ENCODE data around the gene RASD2.

Gene RASD2

DNA sequence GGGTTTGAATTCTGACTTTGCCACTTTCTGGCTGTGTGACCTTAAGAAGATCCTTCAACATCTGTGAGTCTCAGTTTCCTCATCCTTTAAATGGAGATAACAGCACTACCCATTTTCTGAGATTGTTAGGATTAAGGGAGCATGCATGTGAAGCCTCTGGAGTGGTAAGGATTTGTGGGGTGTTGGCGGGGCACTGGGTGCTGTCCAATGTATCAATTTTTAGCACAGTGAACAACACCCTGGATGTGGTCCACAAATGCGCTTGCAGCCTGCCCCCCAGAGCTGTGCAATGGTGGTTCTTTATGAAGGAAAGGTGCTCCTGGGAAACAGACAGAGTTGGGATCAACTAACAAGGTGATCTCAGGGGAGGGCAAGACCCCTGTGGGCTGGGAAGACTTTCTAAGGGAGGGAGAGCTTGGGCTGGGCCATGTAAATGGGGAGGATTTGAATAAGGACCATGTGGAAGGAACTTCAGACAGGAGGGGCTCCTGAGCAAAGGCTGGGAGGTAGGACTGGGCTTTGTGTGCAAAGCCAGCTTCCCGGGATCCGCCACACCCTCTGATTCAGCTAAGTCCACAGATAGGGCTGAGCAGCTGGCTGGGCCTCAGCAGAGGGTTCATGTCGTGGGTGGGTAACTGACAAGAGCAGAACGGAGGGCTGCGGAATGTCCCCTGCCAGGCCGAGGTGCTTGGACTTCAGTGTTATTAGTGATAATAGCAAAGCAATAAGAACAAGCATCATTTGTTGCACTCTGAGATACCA lies 22.7 kb upstream of the RASD2 start:
- DNase-seq (ENCODE audit: insufficient read length, low spot score) = no peak
- no peak for FAIRE-seq

DNA sequence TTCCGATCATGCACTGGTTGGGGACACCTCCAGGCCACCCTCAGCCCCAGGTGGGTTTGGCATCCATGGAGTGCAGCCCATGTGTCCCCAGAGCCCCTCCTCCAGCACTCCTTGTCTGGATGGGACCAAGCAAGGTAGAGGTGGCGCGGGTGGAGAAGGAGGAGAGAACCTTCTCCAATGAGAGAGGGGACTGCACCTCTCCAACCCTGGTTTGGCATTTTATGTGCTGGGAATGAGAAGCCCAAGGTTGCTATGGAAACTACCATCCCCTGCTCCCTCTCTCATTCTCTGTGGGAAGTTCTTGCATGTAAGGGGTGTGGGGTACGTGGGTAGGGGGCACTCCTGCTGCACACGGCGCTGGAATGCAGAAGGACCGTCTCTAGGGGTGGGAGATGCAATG lies 21.8 kb upstream of the RASD2 start:
- FAIRE-seq = no peak
- no peak for DNase-seq (ENCODE audit: insufficient read length, low spot score)

DNA sequence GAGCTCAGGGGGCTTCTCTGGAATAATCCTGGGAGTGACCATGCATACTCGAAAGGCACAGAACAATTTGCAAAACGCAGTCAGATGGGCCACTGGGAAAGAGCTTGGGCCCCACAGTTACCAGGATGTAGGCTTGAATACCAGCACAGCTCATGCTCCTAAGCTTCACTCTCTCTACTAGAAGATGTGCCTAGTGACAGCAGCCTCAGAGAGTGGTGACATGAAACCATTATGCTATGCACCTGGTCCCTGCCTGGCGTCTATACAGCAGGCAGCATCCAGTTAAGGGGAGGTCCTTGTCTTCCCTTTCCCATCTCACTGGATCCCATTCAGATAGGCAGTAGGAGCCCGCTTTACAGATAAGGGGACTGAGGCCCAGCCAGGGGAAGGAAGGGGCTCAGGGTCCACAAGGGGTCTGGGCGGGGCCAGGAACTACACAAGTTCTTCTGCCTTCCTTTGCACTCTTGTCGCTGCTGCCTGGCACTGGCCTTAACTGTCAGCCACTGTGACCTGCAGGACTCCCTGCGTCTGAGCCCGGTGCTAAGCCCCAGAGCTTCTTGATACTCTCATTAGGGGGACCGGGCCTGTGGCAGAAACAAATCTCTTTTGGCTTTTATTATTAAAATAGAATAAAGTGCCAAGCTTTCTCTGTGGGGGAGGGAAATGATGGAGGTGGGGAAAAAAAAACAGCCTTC lies 21.2 kb upstream of the RASD2 start:
- DNase-seq (ENCODE audit: insufficient read length, low spot score) = no peak
- FAIRE-seq = no peak

DNA sequence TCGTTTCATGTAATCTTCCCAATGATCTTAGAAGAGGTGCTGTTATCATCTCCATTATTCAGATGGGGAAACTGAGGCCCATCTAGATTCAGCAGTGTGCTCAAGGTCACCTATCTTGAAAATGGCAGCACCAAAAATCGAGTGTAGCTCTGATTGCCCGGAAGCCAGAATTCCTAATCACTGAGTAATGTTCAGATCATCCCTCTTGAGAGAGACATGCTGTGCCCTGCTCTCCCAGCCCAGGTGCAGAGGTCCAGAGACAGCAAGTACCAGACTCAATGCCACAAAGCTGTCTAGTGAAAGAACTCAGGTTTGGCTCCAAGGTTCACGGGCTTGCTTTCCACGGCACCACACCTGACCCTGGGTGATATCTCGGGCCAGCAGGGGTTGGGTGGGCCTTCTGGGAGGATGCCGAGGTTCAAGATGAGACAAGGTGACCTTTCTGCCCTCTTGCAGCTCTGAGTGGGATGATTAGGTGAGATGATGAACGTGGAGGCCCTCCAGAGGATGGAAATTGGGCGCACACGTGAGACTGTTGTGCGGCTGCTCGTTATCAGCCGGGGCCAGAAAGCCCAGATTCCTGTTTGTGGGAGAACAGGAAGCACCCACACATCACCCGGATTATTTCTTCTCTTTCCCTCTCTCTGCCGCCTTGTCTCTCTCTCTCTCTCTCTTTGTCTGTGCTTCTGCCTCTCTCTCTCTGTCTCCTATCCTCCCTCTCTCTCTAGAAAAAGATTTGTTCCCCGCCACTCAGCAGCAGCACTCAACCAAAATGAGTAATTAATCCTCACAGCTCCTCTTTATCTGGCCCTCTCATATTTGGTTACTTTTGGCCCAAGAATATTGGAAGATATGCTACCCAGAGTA lies 19.0 kb upstream of the RASD2 start:
- FAIRE-seq (no peak), DNase-seq (ENCODE audit: insufficient read length, low spot score) (no peak)

DNA sequence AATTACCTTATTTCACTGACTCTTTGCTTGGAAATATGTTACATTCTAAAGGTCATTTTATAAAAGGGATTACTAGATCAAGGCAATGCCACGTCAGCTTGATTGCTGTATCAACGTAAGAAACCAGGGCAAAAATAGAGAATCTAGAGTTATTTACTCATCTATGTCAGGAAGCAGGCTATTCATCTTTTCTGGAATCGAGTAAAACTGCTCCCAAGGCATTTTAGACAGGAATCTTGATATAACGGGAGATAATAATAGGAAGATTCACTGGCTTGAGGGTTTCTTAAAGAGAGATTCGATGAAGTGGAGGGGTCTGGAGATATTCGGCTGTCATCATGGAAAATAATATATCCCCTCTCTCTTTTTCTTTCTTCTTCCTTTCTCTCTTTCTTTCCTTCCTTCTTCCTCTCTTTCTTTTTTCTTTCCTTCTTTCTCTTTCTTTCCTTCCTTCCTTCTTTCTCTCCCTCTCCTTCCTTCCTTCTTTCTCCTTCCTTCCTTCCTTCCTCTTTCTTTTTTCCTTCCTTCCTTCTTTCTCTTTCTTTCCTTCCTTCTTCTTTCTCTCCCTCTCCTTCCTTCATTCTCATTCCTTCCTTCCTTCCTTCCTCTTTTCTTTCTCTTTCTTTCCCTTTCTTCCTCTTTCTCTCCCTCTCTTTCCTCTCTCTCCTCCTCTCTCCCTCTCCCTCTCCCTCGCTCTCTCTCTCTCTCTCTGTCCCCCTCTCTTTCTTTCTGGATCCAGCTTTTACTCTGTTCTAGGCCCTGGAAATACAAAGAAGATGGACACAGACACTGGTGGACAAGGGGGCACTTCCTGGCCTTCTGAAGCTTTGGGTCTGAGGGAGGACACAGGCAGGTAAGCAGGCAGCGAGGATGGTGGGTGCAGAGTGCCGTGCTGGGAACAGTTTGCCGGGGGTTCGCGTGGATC lies 18.1 kb upstream of the RASD2 start:
- FAIRE-seq (no peak), DNase-seq (ENCODE audit: insufficient read length, low spot score) (no peak)

DNA sequence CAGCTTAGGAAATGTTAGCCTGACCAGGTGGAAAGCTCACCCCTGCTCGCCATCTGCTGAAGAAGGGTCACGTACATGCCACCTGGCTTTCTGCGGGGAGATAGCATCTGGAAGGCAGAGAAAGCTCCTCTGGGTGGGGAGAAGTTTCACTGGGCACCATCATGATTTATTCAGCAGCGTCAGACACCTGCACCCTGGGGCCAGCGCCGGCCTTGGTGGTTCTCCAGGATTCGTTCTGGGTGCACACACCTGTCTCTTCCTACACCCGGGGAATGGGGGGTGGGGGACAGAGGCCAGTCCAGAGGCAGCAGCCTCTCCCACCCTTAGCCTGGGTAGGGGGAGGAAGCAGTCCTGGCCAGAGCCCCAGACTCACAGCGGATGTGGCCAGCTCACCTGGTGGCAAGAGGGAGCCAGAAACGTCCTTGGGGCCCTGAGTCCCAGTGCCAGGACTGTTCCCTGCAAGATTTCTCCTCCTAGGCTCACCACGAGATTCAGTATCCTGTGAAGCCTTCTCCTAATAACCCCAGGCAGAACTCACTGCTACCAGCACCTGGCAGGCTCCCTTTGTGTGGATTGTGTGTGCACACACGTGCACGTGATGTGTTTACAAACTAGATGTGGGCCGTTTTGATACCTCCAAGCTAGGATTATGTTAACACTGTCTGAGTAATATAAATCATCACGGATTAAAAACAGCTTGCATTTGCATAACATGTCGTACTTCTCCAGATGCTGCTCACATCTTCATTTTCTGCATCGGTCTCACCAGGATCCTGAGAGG lies 17.3 kb upstream of the RASD2 start:
- no peak for FAIRE-seq
- no peak for DNase-seq (ENCODE audit: insufficient read length, low spot score)

DNA sequence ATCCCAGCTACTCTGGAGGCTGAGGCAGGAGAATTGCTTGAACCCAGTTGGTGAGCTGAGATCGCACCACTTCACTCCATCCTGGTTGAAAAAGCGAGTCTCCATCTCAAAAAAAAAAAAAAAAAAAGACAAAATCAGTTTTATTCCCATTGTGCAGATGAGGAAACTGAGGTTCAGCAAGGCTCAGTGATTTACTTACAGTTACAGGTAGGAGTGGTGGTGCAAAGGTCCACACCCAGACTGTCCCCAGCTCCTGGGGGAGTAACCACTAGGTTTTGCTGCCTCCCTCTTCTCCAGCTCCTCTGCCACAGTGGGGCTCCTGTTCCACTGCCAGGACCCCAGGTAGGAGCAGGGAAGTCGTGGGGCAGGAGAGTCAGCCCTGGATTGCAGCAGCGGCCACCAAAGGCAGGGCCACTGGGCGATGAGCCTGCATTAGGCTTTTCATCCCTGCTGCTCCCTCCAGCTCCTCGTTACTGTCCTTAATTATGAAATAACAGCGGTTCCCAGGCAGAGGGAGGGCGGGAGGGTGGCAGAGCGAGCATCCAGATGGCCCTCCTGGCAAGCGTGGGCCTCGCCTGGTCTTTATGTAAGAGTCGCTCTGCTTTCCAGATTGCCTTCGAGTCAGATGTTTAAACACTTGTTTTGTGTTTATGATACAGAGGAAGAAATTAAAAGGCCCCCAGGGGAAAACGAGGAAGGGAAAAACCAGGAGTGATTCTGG lies 15.5 kb upstream of the RASD2 start:
- no peak for FAIRE-seq

DNA sequence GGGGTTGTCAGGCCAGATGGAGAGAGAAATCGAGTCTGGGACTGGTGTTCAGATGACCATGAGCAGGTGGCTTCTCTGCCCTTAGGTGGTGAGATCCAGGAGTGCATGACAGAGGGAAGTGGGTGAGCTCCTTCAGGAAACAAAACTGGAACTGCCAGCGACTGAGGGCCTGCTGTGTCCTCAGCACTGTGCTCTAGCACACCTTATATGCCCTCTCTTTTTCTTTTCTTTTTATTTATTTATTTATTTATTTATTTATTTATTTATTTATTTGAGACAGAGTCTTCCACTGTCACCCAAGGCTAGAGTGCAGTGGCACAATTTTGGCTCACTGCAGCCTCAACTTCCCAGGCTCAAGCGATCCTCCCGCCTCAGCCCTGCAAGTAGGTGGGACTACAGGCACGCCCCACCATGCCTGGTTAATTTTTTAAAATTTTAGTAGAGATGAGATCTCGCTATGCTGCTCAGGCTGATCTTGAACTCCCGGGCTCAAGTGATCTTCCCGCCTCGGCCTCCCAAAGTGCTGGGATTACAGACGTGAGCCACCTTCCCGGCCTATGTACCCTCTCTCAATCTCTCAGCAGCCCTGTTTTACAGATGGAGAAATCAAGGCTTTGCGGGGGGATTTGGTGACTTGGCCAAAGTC lies 14.8 kb upstream of the RASD2 start:
- FAIRE-seq (no peak), DNase-seq (ENCODE audit: insufficient read length, low spot score) (no peak)

More for the DNA sequence above, 15.5 kb upstream of the RASD2 start:
- DNase-seq (ENCODE audit: insufficient read length, low spot score) = no peak

DNA sequence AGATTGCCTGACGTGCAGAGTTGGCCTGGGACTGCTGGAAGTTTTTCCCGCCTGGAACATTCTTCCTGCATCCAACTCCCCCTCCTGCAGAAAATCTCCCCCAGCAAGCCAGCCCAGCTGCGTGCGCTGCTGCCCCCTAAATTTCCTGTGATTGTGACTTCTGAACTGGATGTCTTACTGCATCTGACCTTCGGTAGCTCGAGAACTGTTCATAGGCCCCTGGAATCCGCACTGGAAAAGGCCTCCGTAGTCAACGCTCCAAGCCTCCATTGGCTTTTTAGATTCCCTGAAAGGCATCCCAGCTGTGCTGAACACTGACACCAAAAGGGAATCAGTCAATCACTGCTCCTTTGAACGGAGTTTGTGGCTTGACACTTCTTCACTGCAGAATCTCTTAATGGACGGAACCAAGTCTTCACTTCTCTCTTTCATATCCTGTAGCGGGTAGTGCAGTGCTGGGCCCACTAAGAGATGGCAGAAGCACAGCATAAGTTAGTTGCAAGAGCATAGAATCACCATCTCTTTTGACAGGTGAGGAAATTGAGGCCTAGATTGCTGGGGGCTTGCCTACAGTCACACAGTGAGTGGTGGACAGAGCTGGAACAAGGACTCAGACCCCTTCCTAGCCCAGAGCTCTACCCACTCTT lies 14.2 kb upstream of the RASD2 start:
- DNase-seq (ENCODE audit: insufficient read length, low spot score) (no peak), FAIRE-seq (no peak)

DNA sequence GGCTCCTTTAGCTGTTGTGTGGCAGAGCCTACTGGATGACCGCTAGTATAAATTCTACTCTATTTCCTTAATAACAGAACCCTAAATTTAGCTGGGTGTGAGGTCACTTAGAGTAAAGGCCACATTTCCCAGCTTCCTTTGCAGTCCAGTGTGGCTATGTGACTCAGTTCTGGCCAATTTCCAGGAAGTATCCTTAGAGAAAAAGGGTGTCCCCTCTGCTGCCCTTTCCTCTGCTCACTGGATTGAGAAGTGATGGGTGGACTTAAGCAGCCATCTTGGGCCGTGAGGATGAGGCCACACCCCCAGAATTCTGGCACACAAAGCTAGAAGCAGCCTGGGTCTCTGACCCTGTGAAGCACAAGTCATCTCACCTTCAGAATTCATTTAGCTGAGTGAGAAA lies 11.7 kb upstream of the RASD2 start:
- FAIRE-seq = no peak
- DNase-seq (ENCODE audit: insufficient read length, low spot score) = no peak

DNA sequence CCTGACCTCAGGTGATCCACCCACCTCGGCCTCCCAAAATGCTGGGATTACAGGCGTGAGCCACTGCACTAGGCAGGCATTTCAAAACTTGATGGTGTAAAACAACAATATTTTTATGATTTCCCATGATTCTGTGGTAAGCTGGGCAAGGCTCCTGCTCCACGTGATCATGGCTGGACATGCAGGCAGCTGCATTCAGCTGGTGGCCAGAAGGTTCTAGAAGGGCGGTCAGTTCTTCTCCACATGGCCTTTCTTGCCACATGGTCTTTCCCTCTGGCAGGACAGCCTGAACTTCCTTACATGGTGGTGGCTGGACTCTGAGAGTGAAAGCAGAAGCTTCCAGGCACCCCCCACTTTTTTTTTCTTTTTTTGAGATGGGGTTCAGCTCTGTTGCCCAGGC lies 9.9 kb upstream of the RASD2 start:
- no peak for DNase-seq (ENCODE audit: insufficient read length, low spot score)
- no peak for FAIRE-seq

DNA sequence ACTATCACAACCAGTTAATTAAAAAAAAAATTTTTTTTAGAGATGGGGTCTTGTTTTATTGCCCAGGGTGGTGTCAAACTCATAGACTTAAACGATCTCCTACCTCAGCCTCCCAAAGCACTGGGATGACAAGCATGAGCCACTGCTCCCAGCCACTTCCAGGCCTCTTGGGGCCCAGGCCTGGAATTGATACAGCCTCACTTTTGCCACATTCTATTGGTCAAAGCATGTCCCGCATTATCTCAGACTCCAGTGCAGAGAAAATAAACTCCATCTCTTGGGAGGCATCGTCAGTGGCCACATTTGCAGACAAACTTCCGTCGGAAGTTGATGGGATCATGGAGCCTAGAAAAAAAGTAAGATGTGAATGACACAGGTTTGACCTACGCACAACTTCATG lies 9.4 kb upstream of the RASD2 start:
- DNase-seq (ENCODE audit: insufficient read length, low spot score) = no peak
- FAIRE-seq = no peak

DNA sequence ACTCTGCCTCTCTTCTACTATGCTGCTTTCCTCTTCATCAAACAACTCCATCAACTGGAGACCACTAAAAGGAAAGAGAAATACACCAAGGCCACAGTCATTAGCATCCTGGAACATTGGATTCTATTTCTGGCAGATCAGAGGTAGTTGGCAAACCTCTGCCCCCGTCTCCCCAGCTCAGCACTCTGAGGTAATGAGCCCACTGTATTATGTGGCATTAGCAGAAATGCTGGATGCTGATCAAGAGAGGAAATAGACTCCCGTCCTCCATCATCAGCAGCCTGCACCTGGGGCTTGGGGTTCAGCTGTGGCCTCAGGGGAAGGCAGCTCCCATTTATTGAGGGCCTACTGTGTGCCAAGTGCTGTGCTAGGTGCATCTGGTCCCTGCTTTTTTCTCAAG lies 9.0 kb upstream of the RASD2 start:
- FAIRE-seq = no peak
- DNase-seq (ENCODE audit: insufficient read length, low spot score) = no peak

DNA sequence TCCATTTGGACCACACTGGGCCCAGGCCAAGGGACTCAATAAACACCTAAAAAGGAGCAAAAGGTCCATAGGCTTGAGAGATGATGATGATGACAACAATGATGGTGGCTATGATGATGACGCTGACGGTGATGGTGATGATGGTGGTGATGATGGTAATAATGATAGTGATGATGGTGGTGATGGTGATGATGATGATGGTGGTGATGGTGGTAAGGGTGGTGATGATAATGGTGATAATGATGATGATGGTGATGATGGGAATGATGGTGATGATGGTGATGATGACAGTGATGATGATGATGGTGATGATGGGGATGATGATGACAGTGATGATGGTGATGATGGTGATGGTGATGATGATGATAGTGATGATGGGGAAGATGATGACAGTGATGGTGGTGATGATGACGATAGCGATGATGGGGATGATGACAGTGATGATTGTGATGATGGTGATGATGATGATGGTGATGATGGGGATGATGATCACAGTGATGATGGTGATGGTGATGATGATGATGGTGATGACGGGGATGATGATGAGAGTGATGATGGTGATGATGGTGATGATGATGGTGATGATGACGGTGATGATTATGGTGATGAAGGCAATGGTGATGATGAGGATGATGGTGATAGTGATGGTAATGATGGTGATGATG lies 7.1 kb upstream of the RASD2 start:
- no peak for DNase-seq (ENCODE audit: insufficient read length, low spot score)
- FAIRE-seq = no peak

DNA sequence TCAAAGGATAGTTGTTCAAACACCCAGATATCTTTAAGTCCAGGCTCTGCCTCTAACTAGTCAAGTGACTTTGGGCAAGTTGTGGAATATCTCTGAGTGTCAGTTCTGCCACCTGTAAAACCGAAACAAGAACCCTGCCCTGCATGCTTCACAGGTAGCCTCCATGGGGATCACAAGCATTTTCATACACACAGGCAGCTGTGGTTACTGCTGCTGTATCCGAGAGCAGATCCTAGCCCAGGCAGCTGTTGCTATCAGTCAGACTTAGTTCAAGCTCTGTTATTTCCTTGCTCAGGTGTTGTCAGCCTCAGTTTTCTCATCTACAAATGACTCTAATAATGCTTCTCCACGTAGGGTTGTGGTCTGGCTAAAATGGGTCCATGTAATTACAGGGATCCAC lies 6.5 kb upstream of the RASD2 start:
- no peak for FAIRE-seq
- DNase-seq (ENCODE audit: insufficient read length, low spot score) = no peak

DNA sequence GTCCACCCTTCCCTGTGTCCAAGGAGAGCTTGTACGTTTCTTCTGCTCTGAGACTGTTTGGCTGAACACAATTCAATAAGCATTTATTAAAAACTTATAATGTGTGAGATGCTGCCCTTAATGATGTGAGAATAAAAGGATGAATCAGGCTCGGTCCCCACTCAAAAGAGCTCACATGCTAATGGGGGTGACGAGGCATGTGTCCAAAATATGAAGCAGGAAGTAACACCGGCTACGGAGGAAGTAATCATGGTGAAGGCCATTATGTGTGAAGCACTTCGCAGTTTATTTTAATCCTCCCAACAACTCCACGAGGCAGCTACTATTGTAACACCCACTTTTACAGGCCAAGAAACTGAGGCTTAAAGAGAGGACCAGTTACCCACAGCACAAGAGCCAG lies 3.4 kb upstream of the RASD2 start:
- FAIRE-seq = no peak
- no peak for DNase-seq (ENCODE audit: insufficient read length, low spot score)

DNA sequence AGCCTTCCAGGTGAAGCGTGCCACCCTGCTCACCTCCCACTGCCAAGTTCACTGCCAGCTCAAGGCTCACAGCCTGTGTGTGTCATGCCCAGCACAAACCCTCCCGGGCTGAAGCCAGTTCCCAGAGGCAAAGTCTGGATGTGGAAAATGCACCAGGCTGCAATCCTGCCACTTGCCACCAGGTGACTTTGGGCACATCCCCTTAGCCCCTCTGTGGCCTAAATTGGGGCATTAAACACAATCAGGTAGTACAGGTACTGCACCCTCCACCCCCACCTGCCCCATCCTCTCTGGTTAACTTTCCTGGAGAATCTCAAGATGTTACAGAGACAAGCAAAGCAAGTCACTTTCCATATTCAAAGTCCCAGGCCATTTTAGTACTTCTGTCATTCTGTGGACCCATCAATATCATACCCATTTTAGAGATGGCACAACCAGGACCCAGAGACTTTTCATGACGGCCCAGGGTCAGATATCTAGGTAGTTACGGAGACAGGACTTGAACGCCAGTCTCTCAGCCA lies 1.8 kb upstream of the RASD2 start:
- DNase-seq (ENCODE audit: insufficient read length, low spot score) (peak; percentile 50), FAIRE-seq (no peak)

Measured in GM19239 (cell line).